Progenitor cell of endocrine pancreas (in vitro differentiated cells): ENCODE data around the gene MRPL52. TPM values are rescaled to one million over a fixed set of nuclear protein-coding genes. Genes with fewer than 3 reads are reported as not detected.
"Not testable (repeated sequence)": the region's sequence is repeated elsewhere in the genome, so short reads cannot be mapped to it uniquely, and the experiment has no call there.

Source experiments
- DNase-seq: peaks from one replicate; pipeline ENCODE4 v3.0.0; 2021; ENCODE audit warnings: low spot score; ENCODE audit not compliant: unreplicated experiment
- H3K27ac Mint-ChIP-seq: 2 replicates; pipeline ENCODE4 v1.8.0; 2021; ENCODE audit warnings: mild to moderate bottlenecking, moderate library complexity, mixed read lengths
- H3K27me3 Mint-ChIP-seq: 2 replicates; pipeline ENCODE4 v1.8.0; 2021; ENCODE audit warnings: mixed read lengths
- H3K36me3 Mint-ChIP-seq: 2 replicates; pipeline ENCODE4 v1.8.0; 2022; ENCODE audit warnings: mixed read lengths; ENCODE audit not compliant: insufficient read depth
- H3K4me1 Mint-ChIP-seq: 2 replicates; pipeline ENCODE4 v1.8.0; 2021; ENCODE audit warnings: low read depth, mixed read lengths
- H3K4me3 Mint-ChIP-seq: 2 replicates; pipeline ENCODE4 v1.8.0; 2021; ENCODE audit warnings: low read depth, mild to moderate bottlenecking, moderate library complexity, mixed read lengths
- H3K9me3 Mint-ChIP-seq: 2 replicates; pipeline ENCODE4 v1.8.0; 2021; ENCODE audit warnings: low read depth, mixed read lengths
- CTCF ChIP-seq: fragments of 200-600 bp; sonication (generic); IDR thresholded peaks from one replicate; pipeline ENCODE4 v1.5.0; 2021; ENCODE audit warnings: antibody characterized with exemption, mild to moderate bottlenecking; ENCODE audit not compliant: unreplicated experiment
- total RNA-seq: library from RNA; stranded (reverse); gene quantifications from 2 replicates; pipeline ENCODE4 v1.2.1, GENCODE V29; 2021

The MRPL52 gene
- total RNA-seq, 1 donor from 2014 or later, result 121 TPM

DNA sequence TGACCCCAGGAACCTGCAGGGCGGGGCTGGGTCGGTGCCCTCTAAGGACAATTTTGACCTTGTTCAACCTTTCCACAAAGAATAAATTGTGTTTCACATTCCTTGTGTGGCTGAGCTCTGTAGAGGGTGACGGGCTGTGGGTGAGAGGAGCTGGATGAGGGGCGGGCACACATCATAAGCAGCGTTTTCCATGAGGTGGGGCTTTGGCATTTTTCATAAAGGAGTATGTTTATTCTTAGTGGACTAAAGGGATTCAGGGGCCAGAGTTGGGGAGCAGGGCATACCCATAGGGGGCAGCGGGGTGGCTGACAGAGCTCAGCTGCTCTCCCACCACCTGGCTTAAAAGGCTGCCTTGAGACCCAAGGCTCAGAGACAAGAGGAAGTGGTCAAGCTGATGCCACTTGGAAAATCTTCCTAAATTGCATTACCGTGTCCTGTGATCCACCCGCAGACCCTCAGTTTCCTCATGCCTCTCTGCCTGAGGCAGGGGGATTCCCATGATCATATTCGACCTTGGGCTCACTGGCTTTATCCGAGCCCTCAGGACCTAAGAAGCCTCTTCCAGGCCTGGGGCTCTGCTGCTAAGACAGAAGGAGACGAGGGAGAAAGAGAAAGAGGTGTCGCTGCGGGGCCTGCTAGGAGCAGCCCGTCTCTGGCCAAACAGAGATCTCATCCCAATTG, 18.1 kb downstream of the MRPL52 start:
- Mint-ChIP-seq H3K27me3 (no peaks in the 10 kb centered on the region), H3K27ac (peak overlapping the region; percentile 90), H3K4me3 (no peak overlapping the region), H3K4me1 (peaks cover 4% of the 10 kb centered on the region), H3K36me3 (peaks cover 10% of the 10 kb centered on the region), H3K9me3 (no peaks in the 10 kb centered on the region)
- DNase-seq, result no peak
- TF ChIP-seq CTCF, result peak; percentile 15

GRCh38 chr14:22848351-22849164, 18.9 kb downstream of the MRPL52 start:
- H3K9me3 Mint-ChIP-seq, result no peaks in the 10 kb centered on the region
- no peak for TF ChIP-seq CTCF
- peaks cover 8% of the 10 kb centered on the region for H3K36me3 Mint-ChIP-seq
- no peaks in the 10 kb centered on the region for H3K27me3 Mint-ChIP-seq
- peaks cover 6% of the 10 kb centered on the region for H3K4me1 Mint-ChIP-seq
- H3K4me3 Mint-ChIP-seq, result no peak overlapping the region
- no peak for DNase-seq
- peak overlapping the region; percentile 90 for H3K27ac Mint-ChIP-seq

- Mint-ChIP-seq H3K9me3 (no peaks in the 10 kb centered on the region), H3K36me3 (peaks cover 5% of the 10 kb centered on the region), H3K4me3 (no peak overlapping the region), H3K27me3 (no peaks in the 10 kb centered on the region), H3K4me1 (peaks cover 6% of the 10 kb centered on the region), H3K27ac (no peak overlapping the region)
- TF ChIP-seq CTCF, result no peak
- no peak for DNase-seq
Observed at GRCh38 chr14:22849212-22849819, 19.6 kb downstream of the MRPL52 start.

GRCh38 chr14:22850944-22851764, 21.5 kb downstream of the MRPL52 start:
- Mint-ChIP-seq H3K27ac (peak overlapping the region; percentile 41), H3K9me3 (no peaks in the 10 kb centered on the region), H3K4me1 (peaks cover 6% of the 10 kb centered on the region), H3K36me3 (peaks cover 3% of the 10 kb centered on the region), H3K27me3 (no peaks in the 10 kb centered on the region), H3K4me3 (no peak overlapping the region)
- no peak for DNase-seq
- no peak for TF ChIP-seq CTCF

GRCh38 chr14:22852178-22852577, 22.5 kb downstream of the MRPL52 start:
- H3K4me1 Mint-ChIP-seq, DNase-seq, H3K36me3 Mint-ChIP-seq, H3K4me3 Mint-ChIP-seq, H3K27ac Mint-ChIP-seq, H3K27me3 Mint-ChIP-seq, H3K9me3 Mint-ChIP-seq: not testable (repeated sequence)
